ENCODE measurements around the gene TAS2R3.

- TF ChIP-seq CTCF (IDR thresholded peaks at IDR 0.05; ENCODE audit: low read depth, low read length, poor library complexity, severe bottlenecking) = peak; percentile 98
- TF ChIP-seq EZH2phosphoT487 (IDR thresholded peaks at IDR 0.05; ENCODE audit: borderline replicate concordance, low read length) = no peak
Observed at GRCh38 chr7:141785706-141786552, 22.0 kb downstream of the TAS2R3 start.
